Measurements from ENCODE around the gene COL11A2.

COL11A2 gene

DNA sequence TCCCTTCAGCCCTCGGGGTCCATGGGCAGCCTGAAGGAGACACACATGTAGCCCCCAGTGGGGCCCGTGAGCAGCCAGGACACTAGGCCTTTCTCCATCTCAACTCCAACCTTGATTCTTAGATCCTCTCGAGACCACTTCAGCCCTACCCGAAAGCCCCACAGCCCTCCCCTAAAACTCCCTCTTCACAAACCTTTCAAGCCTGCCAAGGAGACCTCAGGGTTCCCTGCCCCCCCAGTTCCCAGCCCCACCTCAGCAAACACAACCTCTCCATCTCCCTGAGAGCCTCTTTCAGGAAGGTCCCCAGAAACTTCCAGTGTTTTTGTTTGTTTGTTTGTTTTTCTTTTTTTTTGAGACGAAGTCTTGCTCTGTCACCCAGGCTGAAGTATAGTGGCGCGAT, 11.1 kb downstream of the COL11A2 start:
- no peak for TF ChIP-seq ZFX (IDR thresholded peaks at IDR 0.05)
- TF ChIP-seq, protein P1, sequence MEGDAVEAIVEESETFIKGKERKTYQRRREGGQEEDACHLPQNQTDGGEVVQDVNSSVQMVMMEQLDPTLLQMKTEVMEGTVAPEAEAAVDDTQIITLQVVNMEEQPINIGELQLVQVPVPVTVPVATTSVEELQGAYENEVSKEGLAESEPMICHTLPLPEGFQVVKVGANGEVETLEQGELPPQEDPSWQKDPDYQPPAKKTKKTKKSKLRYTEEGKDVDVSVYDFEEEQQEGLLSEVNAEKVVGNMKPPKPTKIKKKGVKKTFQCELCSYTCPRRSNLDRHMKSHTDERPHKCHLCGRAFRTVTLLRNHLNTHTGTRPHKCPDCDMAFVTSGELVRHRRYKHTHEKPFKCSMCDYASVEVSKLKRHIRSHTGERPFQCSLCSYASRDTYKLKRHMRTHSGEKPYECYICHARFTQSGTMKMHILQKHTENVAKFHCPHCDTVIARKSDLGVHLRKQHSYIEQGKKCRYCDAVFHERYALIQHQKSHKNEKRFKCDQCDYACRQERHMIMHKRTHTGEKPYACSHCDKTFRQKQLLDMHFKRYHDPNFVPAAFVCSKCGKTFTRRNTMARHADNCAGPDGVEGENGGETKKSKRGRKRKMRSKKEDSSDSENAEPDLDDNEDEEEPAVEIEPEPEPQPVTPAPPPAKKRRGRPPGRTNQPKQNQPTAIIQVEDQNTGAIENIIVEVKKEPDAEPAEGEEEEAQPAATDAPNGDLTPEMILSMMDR (conservative IDR thresholded peaks at IDR 0.05): no peak
- no peak overlapping the region for H3K27ac ChIP-seq

DNA sequence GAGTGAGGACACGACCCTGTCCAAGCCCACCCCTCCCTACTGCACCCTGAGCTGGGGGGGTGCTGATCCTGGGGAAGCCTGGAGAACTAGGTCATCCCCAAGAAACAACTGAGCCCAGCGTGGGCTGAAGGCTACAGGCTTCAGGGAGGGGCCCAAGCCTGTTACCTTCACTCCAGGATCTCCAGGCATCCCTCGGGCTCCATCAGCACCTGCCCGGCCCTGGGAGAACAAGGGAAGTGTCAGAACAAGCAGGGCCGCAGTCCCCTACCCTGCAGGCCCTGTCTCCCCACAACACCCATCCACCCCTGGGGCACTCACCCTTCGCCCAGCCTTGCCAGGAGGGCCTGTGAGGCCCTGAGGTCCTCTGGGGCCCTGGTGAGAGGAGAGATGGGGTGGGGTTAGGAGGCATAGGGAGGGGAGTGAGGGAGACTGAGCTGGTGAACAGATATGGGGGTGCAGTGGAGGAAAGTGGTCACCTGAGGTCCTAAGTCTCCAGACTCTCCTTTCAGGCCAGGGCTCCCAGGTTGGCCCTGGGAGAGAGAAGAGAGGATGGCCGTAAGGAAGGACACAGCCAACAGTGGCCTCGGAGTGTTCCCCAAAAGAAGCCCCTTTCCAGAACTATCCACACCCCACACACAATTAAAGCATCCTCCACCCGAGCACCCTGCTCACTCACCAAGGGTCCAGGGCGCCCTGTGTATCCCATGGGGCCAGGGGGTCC, 13.4 kb downstream of the COL11A2 start:
- TF ChIP-seq, protein P1 (conservative IDR thresholded peaks at IDR 0.05): no peak
- no peak for TF ChIP-seq ZFX (IDR thresholded peaks at IDR 0.05)

DNA sequence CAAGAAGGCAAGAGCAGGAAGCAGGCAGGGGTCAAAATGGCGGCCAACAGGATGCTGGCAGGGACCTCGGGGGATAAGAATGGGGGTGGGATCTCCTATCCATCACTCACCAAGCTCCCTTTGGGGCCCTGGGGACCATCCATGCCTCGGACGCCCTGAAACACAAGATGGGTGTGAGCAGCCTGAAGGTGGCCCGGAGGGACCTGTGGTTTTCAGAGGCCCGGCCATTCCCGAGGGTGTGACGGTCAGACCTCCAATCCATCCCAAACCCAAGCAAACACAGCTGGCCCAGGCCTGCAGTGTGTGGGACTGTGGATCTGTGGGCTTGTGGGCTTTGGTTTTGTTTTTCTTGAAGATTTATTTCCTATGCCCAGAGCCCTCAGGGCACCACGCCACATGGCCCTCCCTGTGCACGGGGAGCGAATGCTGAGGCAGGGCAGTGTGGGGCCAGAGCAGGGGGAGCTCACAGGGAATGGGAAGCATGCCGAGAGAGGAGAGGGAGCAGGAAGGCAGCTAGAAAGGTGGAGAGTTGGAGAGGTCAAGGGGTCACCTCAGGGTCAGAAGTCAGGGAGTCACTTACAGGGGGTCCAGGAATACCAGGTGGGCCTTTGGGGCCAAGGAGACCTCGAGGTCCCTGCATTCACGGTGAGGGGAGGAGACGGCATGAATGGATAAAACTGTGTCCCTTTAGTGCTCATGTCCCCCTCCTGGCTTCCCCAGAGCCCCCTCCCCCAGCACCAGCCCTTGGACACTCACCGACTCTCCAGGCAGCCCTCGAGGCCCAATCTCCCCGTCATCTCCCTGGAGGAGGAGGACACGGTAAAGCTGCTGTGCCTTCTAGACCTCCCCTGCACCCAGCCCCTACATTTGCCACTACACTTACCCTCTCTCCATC, 14.5 kb downstream of the COL11A2 start:
- H3K27ac ChIP-seq: no peak overlapping the region
- TF ChIP-seq, protein P1 (conservative IDR thresholded peaks at IDR 0.05): no peak
- no peak for TF ChIP-seq ZFX (IDR thresholded peaks at IDR 0.05)

More for the DNA sequence above, 13.4 kb downstream of the COL11A2 start:
- H3K27ac ChIP-seq: no peak overlapping the region

GRCh38 chr6:33176906-33177305, 15.4 kb downstream of the COL11A2 start:
- no peak for TF ChIP-seq ZFX (IDR thresholded peaks at IDR 0.05)
- TF ChIP-seq, protein P1 (conservative IDR thresholded peaks at IDR 0.05): no peak
- H3K27ac ChIP-seq: no peak overlapping the region

GRCh38 chr6:33175436-33176069, 16.7 kb downstream of the COL11A2 start:
- no peak for TF ChIP-seq ZFX (IDR thresholded peaks at IDR 0.05)
- TF ChIP-seq, protein P1 (conservative IDR thresholded peaks at IDR 0.05): no peak
- H3K27ac ChIP-seq: no peak overlapping the region

GRCh38 chr6:33174784-33175183, 17.5 kb downstream of the COL11A2 start:
- H3K27ac ChIP-seq: no peak overlapping the region
- TF ChIP-seq, protein P1 (conservative IDR thresholded peaks at IDR 0.05): no peak
